GM03348 (cell line): ENCODE measurements around the gene SLCO2B1.

Experiments
- DNase-seq: peaks from one replicate; pipeline ENCODE4 v3.0.0; 2012; ENCODE audit warnings: low spot score

SLCO2B1 gene

GRCh38 chr11:75248924-75249256 is 98.0 kb downstream of the SLCO2B1 start:
- DNase-seq: no peak

GRCh38 chr11:75249704-75250103 is 98.8 kb downstream of the SLCO2B1 start:
- no peak for DNase-seq

- DNase-seq: no peak
Measured at GRCh38 chr11:75254326-75254725, 103.4 kb downstream of the SLCO2B1 start.
